HL-60 (cell line): Measurements from ENCODE around the gene VSIG10L2.

Source experiments
- CTCF ChIP-seq: IDR thresholded peaks from one replicate; pipeline ENCODE4 v1.5.1; 2011; ENCODE audit warnings: low read length, control low read depth, inconsistent platforms; ENCODE audit not compliant: insufficient read depth
- GABPA ChIP-seq: IDR thresholded peaks from 2 replicates; pipeline ENCODE4 v1.6.1; 2012; ENCODE audit warnings: low read depth
- POLR2AphosphoS5 ChIP-seq: IDR thresholded peaks from 2 replicates; pipeline ENCODE4 v1.6.1; 2012; ENCODE audit warnings: low read depth
- TF ChIP-seq, protein P1 (sequence below): IDR thresholded peaks from 2 replicates; pipeline ENCODE4 v1.6.1; 2012; ENCODE audit warnings: low read depth; ENCODE audit not compliant: insufficient replicate concordance

DNA sequence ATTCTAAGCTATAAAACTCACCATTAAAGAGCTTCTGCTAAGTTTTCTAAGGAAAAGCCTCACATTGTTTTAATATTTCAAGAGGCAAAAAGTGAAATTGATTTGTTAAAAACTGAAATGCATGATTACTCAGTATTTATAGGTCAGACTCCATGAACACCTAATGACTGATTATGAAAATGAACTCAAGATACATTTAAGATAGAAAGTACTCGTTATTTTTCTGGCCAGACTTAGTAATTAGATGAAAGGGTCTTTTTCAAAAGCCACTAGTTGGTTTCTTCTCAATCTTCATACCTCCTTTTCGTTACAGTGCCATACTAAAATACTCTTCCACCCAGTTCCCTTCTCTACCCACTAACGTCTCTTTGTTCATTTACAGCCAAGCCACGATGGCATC, 56.3 kb downstream of the VSIG10L2 start:
- TF ChIP-seq POLR2AphosphoS5 (no peak), CTCF (no peak), GABPA (no peak)
- TF ChIP-seq, protein P1, sequence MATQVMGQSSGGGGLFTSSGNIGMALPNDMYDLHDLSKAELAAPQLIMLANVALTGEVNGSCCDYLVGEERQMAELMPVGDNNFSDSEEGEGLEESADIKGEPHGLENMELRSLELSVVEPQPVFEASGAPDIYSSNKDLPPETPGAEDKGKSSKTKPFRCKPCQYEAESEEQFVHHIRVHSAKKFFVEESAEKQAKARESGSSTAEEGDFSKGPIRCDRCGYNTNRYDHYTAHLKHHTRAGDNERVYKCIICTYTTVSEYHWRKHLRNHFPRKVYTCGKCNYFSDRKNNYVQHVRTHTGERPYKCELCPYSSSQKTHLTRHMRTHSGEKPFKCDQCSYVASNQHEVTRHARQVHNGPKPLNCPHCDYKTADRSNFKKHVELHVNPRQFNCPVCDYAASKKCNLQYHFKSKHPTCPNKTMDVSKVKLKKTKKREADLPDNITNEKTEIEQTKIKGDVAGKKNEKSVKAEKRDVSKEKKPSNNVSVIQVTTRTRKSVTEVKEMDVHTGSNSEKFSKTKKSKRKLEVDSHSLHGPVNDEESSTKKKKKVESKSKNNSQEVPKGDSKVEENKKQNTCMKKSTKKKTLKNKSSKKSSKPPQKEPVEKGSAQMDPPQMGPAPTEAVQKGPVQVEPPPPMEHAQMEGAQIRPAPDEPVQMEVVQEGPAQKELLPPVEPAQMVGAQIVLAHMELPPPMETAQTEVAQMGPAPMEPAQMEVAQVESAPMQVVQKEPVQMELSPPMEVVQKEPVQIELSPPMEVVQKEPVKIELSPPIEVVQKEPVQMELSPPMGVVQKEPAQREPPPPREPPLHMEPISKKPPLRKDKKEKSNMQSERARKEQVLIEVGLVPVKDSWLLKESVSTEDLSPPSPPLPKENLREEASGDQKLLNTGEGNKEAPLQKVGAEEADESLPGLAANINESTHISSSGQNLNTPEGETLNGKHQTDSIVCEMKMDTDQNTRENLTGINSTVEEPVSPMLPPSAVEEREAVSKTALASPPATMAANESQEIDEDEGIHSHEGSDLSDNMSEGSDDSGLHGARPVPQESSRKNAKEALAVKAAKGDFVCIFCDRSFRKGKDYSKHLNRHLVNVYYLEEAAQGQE: no peak
